BLaER1 treated with 17β-estradiol and CSF1 and Interleukin-3, amounts not matched to agents 10 nM and 100 nM (cell line): Measurements from ENCODE around the gene CREB3L2.

Experiments
- H3K27ac ChIP-seq, 11 experiments: shearing (Covaris generic); formaldehyde crosslinking; 2 replicates each; pipeline ENCODE4 v1.8.1; 2022
- H3K27me3 ChIP-seq, 11 experiments: shearing (Covaris generic); formaldehyde crosslinking; 2 replicates each; pipeline ENCODE4 v1.8.1; 2022
- H3K36me3 ChIP-seq, 11 experiments: shearing (Covaris generic); formaldehyde crosslinking; 2 replicates each; pipeline ENCODE4 v1.8.1; 2022
- H3K4me1 ChIP-seq, 10 experiments: shearing (Covaris generic); formaldehyde crosslinking; 2 replicates each; pipeline ENCODE4 v1.8.1; 2022
- H3K4me2 ChIP-seq, 11 experiments: shearing (Covaris generic); formaldehyde crosslinking; 2 replicates each; pipeline ENCODE4 v1.8.1; 2022
- H3K4me3 ChIP-seq, 10 experiments: shearing (Covaris generic); formaldehyde crosslinking; 2 replicates each; pipeline ENCODE4 v1.8.1; 2022
- H3K9ac ChIP-seq, 11 experiments: shearing (Covaris generic); formaldehyde crosslinking; 2 replicates each; pipeline ENCODE4 v1.8.1; 2022
- H3K9me3 ChIP-seq, 11 experiments: shearing (Covaris generic); formaldehyde crosslinking; replicated peaks in 1 of 11; 2 replicates each; pipeline ENCODE4 v1.8.1; 2022
- H4K20me1 ChIP-seq, 11 experiments: shearing (Covaris generic); formaldehyde crosslinking; 2 replicates each; pipeline ENCODE4 v1.8.1; 2022
- Cebpa-rat ChIP-seq, 11 experiments: shearing (Covaris generic); IDR thresholded peaks; 2 replicates each; pipeline ENCODE4 v1.8.1; 2022

The CREB3L2 gene

DNA sequence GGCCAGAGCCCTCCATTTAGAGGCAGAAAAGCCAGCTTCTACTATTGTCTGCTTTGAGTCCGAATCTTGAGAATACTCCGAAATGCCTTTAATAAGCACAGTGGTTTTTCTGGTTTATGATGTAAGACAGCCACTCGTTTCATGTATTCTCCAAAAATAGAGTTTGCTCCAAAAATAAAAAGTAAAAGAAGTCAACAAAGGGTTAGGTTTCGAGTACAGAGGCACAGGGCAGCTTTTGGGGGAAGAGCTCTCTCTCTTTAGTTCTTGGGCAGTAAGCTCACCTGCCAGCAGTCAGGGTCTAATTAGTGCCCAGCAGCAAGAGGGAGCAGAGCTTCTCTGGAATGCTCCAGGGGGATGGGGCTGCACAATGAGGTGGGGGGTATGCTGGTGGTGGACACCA is 20.2 kb downstream of the CREB3L2 start:
- Histone ChIP-seq H3K27me3 (no peaks in the 10 kb centered on the region), H3K9ac (peak overlapping the region in 3 of 11 experiments; percentile 2 to 20 (median 18); a peak in 2 of 22 replicates), H4K20me1 (peaks cover 0 to 12% (median 7%) of the 10 kb centered on the region in 11 experiments; a peak in 9 of 22 replicates), H3K4me2 (peak overlapping the region; percentile 22 to 72 (median 57)), H3K27ac (peak overlapping the region in 10 of 11 experiments; percentile 4 to 57 (median 38); a peak in 9 of 22 replicates), H3K9me3 (peaks cover 27 to 45% (median 34%) of the 10 kb centered on the region in 11 experiments), H3K36me3 (peaks cover 11 to 45% (median 33%) of the 10 kb centered on the region in 11 experiments; a peak in 20 of 22 replicates), H3K4me3 (peak overlapping the region in 1 of 10 experiments; percentile 12; a peak in 1 of 20 replicates), H3K4me1 (peaks cover 25 to 32% (median 29%) of the 10 kb centered on the region in 10 experiments)
- no peak for TF ChIP-seq Cebpa-rat (IDR thresholded peaks at IDR 0.05)

DNA sequence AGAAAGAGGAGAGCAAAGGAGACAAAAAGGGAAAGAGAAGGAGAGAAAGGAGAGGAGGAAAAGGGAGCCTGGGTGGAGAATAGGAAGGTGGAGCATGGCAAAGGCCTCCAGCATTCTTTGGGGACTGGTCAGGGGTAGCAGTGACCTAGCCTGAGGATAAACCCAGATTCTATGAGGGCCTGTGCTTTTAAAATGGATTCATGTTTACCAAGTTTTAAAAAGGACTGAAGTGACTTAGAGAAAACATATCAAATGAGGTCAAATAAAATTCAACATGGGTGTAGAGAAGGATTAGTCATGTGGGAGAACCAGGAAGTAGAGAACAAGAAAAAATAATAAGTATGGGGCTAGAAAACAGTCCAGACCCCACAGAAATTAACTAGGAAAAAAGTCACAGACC is 20.7 kb downstream of the CREB3L2 start:
- Histone ChIP-seq H3K9me3 (peaks cover 27 to 45% (median 34%) of the 10 kb centered on the region in 11 experiments), H3K9ac (peak overlapping the region in 2 of 11 experiments; percentile 2 to 20; a peak in 2 of 22 replicates), H3K27ac (peak overlapping the region in 10 of 11 experiments; percentile 4 to 57 (median 38); a peak in 9 of 22 replicates), H3K27me3 (no peaks in the 10 kb centered on the region), H3K36me3 (peaks cover 11 to 45% (median 33%) of the 10 kb centered on the region in 11 experiments; a peak in 20 of 22 replicates), H3K4me1 (peaks cover 20 to 27% (median 24%) of the 10 kb centered on the region in 10 experiments), H4K20me1 (peaks cover 0 to 9% (median 2%) of the 10 kb centered on the region in 11 experiments; a peak in 7 of 22 replicates), H3K4me3 (no peak overlapping the region; a peak in 1 of 20 replicates), H3K4me2 (peak overlapping the region; percentile 22 to 72 (median 57); a peak in 20 of 22 replicates)
- no peak for TF ChIP-seq Cebpa-rat (IDR thresholded peaks at IDR 0.05)

DNA sequence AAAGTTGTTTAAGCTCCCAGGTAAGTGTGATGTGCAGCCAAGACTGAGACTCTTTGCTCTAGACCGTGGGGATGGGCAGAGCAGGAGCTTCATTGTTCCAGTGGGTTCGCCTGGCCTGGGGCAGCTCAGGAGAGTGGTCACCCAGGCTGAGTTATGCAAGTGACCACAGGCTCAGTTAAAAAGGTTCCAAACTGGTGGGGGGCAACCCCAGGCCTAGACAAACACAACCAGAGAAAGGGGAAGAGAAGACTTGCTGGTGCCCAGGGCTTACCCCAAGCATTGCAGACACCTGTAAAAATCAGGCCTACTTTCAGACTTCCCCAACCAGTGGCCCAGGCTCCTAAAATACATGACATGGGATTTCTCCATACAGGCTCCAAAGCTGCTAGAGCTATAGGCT is 21.6 kb downstream of the CREB3L2 start:
- no peak for TF ChIP-seq Cebpa-rat (IDR thresholded peaks at IDR 0.05)
- H3K36me3 ChIP-seq: peaks cover 11 to 45% (median 33%) of the 10 kb centered on the region in 11 experiments; a peak in 20 of 22 replicates
- no peak overlapping the region for H3K27ac ChIP-seq
- H3K4me3 ChIP-seq: no peak overlapping the region
- no peak overlapping the region for H3K9ac ChIP-seq
- peak overlapping the region in 1 of 11 experiments; percentile 57; a peak in 1 of 22 replicates for H3K4me2 ChIP-seq
- H3K27me3 ChIP-seq: no peaks in the 10 kb centered on the region
- peaks cover 0 to 13% (median 0%) of the 10 kb centered on the region in 11 experiments; a peak in 7 of 22 replicates for H4K20me1 ChIP-seq
- peaks cover 12 to 24% (median 17%) of the 10 kb centered on the region in 10 experiments; a peak in 19 of 20 replicates for H3K4me1 ChIP-seq
- H3K9me3 ChIP-seq: peaks cover 27 to 44% (median 34%) of the 10 kb centered on the region in 11 experiments

DNA sequence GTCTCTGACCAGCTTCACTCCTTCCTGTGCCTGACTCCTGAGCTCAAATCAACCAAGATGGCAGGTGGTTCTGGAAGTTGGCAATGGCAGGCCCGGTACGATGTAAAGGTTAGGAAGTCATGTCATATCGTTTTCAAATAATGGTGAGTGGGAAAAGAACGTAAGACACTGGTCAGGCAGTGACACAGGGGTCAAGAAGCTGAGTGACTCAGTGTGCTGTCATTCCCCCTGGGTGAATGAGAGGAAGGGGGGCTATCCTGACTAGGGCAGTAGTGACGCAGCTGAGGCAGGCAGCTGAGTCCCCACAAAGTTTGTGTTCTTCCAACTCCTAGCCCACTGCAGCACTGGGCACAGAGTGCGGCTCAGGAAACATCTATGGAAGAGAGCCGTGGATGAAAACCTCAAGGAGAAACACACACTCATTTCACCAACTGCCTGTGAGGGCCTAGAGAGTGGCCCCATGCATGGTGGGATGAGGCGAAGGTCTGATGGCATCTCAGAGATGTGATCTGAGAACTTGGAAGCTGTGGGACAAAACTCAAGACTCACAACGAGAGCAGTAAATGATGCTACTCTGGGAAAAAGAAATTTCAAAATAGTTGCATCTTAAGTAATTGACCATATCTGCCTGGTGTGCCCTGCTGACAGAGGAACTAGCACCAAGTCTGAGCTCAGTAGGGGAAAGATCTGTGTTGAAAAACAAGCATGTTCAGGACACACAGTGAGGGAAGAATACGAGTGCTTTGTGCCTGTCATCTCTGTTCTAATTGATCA is 23.2 kb downstream of the CREB3L2 start:
- no peak for TF ChIP-seq Cebpa-rat (IDR thresholded peaks at IDR 0.05)
- Histone ChIP-seq H3K9ac (no peak overlapping the region), H3K36me3 (peaks cover 8 to 35% (median 19%) of the 10 kb centered on the region in 11 experiments; a peak in 20 of 22 replicates), H3K27me3 (no peaks in the 10 kb centered on the region), H4K20me1 (peaks cover 0 to 18% (median 0%) of the 10 kb centered on the region in 11 experiments; a peak in 7 of 22 replicates), H3K27ac (no peak overlapping the region), H3K4me2 (peak overlapping the region in 1 of 11 experiments; percentile 3; a peak in 2 of 22 replicates), H3K4me3 (no peak overlapping the region), H3K4me1 (peaks cover 10 to 24% (median 15%) of the 10 kb centered on the region in 10 experiments; a peak in 19 of 20 replicates), H3K9me3 (peaks cover 20 to 33% (median 22%) of the 10 kb centered on the region in 11 experiments)

DNA sequence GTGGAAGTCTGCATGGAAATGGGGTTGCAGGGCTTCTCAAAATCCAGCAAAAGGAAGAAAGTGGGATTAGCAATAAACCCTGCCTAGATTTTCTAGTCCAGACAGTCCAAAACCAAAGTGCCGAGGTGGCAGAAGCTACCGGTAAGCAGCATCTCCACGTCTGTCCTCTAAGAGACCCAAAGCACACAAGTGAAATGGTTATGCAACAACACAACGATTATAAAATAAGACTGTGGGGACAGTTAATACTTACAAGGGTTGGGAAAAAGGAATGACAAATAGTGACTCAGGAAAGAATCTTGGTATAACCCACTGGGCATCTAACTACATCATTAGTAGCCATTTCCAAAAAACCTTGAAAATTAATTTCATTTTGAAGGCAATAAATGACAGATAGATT is 24.7 kb downstream of the CREB3L2 start:
- Histone ChIP-seq H3K27me3 (no peaks in the 10 kb centered on the region), H4K20me1 (peaks cover 0 to 18% (median 0%) of the 10 kb centered on the region in 11 experiments; a peak in 7 of 22 replicates), H3K4me1 (peaks cover 10 to 24% (median 15%) of the 10 kb centered on the region in 10 experiments; a peak in 19 of 20 replicates), H3K4me2 (no peak overlapping the region), H3K4me3 (no peak overlapping the region), H3K9ac (no peak overlapping the region), H3K9me3 (peaks cover 5 to 19% (median 8%) of the 10 kb centered on the region in 11 experiments), H3K36me3 (peaks cover under 1 to 20% (median 5%) of the 10 kb centered on the region in 11 experiments; a peak in 18 of 22 replicates), H3K27ac (no peak overlapping the region)
- TF ChIP-seq Cebpa-rat (IDR thresholded peaks at IDR 0.05): no peak

DNA sequence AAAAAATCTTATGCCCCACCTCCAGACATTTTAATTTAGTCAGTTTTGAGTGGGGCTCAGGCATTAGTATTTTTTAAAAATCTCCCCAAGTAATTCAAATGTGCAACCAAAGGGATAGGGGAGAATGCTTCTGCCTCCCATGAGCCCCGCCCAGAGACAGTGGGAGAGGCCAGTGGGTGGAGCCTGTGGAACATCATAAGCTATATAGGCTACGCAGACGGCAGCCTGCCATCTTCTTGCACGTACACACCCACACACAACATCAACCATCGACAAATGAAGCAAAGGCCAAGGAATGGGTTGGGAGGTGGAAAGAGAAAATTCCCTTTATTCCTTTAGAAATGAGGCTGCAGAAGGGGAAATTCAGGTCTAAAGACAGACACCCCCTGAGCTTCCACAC is 25.2 kb downstream of the CREB3L2 start:
- Histone ChIP-seq H3K27ac (no peak overlapping the region), H3K9me3 (peaks cover under 1 to 14% (median 3%) of the 10 kb centered on the region in 11 experiments; a peak in 16 of 22 replicates), H3K9ac (no peak overlapping the region), H3K27me3 (no peaks in the 10 kb centered on the region), H3K4me1 (peaks cover 6 to 20% (median 10%) of the 10 kb centered on the region in 10 experiments; a peak in 19 of 20 replicates), H3K4me3 (no peak overlapping the region), H3K36me3 (peaks cover 0 to 15% (median 5%) of the 10 kb centered on the region in 11 experiments; a peak in 10 of 22 replicates), H3K4me2 (no peak overlapping the region), H4K20me1 (peaks cover 0 to 18% (median 0%) of the 10 kb centered on the region in 11 experiments; a peak in 7 of 22 replicates)
- TF ChIP-seq Cebpa-rat (IDR thresholded peaks at IDR 0.05): no peak

DNA sequence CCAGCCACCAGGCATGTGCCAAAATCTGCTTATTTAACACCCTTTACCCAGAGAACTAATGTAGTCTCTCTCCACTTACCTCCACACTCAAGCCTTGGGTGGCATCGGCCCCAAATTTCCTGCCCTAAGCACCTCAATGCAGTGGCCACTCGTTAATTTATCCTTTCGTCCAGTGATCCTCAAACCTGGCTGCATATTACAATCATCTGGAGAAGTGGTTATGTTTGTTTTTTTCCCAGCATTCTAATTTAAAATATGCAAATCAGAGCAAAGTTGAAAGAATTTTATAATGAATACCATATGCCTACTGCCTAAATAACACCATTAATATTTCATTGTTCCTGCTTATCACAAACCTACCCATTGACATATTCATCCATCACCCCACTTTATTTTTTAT is 25.7 kb downstream of the CREB3L2 start:
- Histone ChIP-seq H3K4me3 (no peak overlapping the region), H3K4me1 (peaks cover under 1 to 15% (median 6%) of the 10 kb centered on the region in 10 experiments; a peak in 15 of 20 replicates), H3K4me2 (no peak overlapping the region), H3K36me3 (peaks cover 0 to 12% (median 5%) of the 10 kb centered on the region in 11 experiments; a peak in 9 of 22 replicates), H3K9me3 (peaks cover 0 to 13% (median 0%) of the 10 kb centered on the region in 11 experiments; a peak in 7 of 22 replicates), H4K20me1 (peaks cover 0 to 18% (median 0%) of the 10 kb centered on the region in 11 experiments; a peak in 7 of 22 replicates), H3K27me3 (no peaks in the 10 kb centered on the region), H3K9ac (no peak overlapping the region), H3K27ac (no peak overlapping the region)
- TF ChIP-seq Cebpa-rat (IDR thresholded peaks at IDR 0.05): no peak

DNA sequence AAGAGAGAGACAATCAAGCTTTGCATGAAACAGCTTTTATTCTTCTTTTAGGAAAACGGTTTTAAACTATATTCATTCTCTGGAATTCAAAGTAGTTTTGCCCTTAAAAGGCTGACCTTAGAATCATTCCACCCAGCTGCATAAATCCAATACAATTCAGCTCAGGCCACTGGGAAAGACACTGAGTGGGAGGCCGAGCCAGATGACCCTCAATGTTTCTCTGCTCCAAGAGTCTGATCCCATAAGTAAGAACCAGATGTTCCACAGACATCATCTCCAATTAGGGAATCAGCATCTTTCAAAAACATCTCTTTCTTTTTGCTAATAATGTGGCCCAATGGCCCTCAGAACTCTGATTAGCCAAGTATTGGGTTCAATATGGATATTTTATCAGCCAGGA is 26.1 kb downstream of the CREB3L2 start:
- H3K36me3 ChIP-seq: peaks cover 0 to 12% (median 5%) of the 10 kb centered on the region in 11 experiments; a peak in 9 of 22 replicates
- H3K9me3 ChIP-seq: peaks cover 0 to 12% (median 0%) of the 10 kb centered on the region in 11 experiments; a peak in 7 of 22 replicates
- H3K27me3 ChIP-seq: no peaks in the 10 kb centered on the region
- TF ChIP-seq Cebpa-rat (IDR thresholded peaks at IDR 0.05): no peak
- H3K9ac ChIP-seq: no peak overlapping the region
- no peak overlapping the region for H3K27ac ChIP-seq
- no peak overlapping the region for H3K4me3 ChIP-seq
- peaks cover 0 to 11% (median 1%) of the 10 kb centered on the region in 10 experiments; a peak in 5 of 20 replicates for H3K4me1 ChIP-seq
- H4K20me1 ChIP-seq: peaks cover 0 to 18% (median 0%) of the 10 kb centered on the region in 11 experiments; a peak in 7 of 22 replicates
- H3K4me2 ChIP-seq: no peak overlapping the region
